NT2/D1 (cell line): ENCODE data around the gene COL20A1.

Experiments
- DNase-seq: peaks from one replicate; pipeline ENCODE4 v3.0.0-alpha.2; 2011; ENCODE audit warnings: low read depth, low spot score
- H3K27me3 ChIP-seq: 2 replicates; pipeline ENCODE4 v1.6.0; 2011; ENCODE audit warnings: mild to moderate bottlenecking; ENCODE audit not compliant: insufficient read length, insufficient read depth
- H3K36me3 ChIP-seq: 2 replicates; pipeline ENCODE4 v1.6.1; 2011; ENCODE audit warnings: mild to moderate bottlenecking, low read length, mixed read lengths; ENCODE audit not compliant: insufficient read depth, insufficient read length
- H3K4me1 ChIP-seq: 2 replicates; pipeline ENCODE4 v1.5.1; 2011; ENCODE audit not compliant: insufficient read depth, insufficient read length
- H3K4me3 ChIP-seq: 2 replicates; pipeline ENCODE4 v1.5.1; 2011; ENCODE audit warnings: low read depth; ENCODE audit not compliant: insufficient read length
- H3K9ac ChIP-seq: 2 replicates; pipeline ENCODE4 v1.6.0; 2011; ENCODE audit warnings: low read depth; ENCODE audit not compliant: insufficient read length
- H3K9me3 ChIP-seq: 2 replicates; pipeline ENCODE4 v1.5.1; 2011; ENCODE audit warnings: mild to moderate bottlenecking, low read length; ENCODE audit not compliant: insufficient read depth
- SUZ12 ChIP-seq: IDR thresholded peaks from 2 replicates; pipeline ENCODE4 v1.6.1; 2011; ENCODE audit not compliant: insufficient read length, insufficient read depth; ENCODE audit errors: extremely low read depth
- YY1 ChIP-seq: IDR thresholded peaks from 2 replicates; pipeline ENCODE4 v1.6.1; 2011; ENCODE audit not compliant: insufficient read length, insufficient read depth
- ZNF274 ChIP-seq: IDR thresholded peaks from 2 replicates; pipeline ENCODE4 v1.6.1; 2011; ENCODE audit warnings: mild to moderate bottlenecking, low read depth, low read length

COL20A1 gene

GRCh38 chr20:63327231-63327745, 34.3 kb downstream of the COL20A1 start:
- TF ChIP-seq SUZ12 (no peak), ZNF274 (no peak), YY1 (no peak)
- Histone ChIP-seq H3K4me1 (peaks cover 7% of the 10 kb centered on the region), H3K27me3 (no peaks in the 10 kb centered on the region), H3K9me3 (peaks cover 10% of the 10 kb centered on the region; the same call in 1 of the 2 replicates), H3K4me3 (no peak overlapping the region), H3K36me3 (no peaks in the 10 kb centered on the region), H3K9ac (no peak overlapping the region)
- no peak for DNase-seq

DNA sequence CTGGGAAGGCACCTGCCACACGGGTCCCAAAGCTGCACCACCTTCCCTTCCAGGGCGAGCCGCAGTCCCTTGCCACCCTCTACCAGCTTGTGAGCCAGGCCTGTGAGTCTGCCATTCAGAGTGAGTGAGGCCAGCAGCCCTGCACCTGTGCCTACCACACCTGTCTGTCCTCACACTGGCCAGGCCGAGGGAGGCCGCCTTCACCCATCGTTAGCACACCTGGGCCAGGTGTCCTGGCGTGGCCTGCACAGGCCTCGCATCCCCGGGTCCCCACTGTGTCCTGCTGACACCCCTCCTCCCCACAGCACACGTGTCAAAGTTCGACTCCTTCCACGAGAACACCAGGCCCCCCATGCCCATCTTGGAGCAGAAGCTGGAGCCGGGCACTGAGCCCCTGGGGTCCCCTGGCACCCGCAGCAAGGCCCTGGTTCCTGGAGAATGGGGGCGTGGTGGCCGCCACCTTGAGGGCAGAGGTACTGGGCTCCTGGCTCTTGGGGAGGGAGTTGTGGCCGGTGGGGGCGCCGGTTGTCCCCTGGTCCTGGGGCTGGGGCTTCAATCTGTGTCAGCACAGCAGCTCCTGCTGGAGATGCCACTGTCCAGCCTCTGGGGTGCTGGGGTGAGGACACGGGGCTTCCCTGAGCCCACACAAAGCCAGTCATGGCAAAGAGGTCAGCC, 35.2 kb downstream of the COL20A1 start:
- H3K4me1 ChIP-seq: peaks cover 6% of the 10 kb centered on the region
- H3K9ac ChIP-seq: no peak overlapping the region
- no peak for DNase-seq
- TF ChIP-seq SUZ12: no peak
- TF ChIP-seq ZNF274: no peak
- TF ChIP-seq YY1: no peak
- no peaks in the 10 kb centered on the region for H3K36me3 ChIP-seq
- no peaks in the 10 kb centered on the region for H3K27me3 ChIP-seq
- no peak overlapping the region for H3K4me3 ChIP-seq
- peaks cover 10% of the 10 kb centered on the region; the same call in 1 of the 2 replicates for H3K9me3 ChIP-seq

DNA sequence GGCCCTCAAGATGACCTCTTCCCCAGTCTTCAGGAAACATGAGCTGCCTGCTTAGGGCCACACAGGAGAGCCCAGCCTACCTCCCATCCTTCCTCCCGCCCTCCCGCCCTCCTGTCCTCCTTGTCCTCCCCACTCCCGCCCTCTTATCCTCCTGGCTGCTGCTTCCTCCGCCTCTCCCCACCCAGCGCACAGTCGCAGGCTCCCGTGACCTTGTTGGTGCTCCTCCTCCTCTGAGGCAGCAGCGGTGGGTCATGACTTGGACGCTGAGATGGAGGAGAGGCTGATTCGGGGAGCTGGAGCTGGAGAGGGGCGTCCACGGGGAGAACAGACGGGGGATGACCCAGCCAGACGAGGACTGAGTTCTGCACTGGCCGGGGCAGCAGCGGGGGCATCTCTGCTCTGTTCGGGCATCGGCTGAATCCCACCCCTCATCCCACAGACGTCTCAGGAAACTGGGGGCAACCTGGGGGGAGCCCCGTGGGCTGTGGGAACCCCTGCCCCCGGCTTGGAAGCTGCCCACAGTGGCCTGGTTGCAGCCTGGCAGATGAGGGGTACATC, 35.8 kb downstream of the COL20A1 start:
- Histone ChIP-seq H3K9ac (no peak overlapping the region), H3K27me3 (no peaks in the 10 kb centered on the region), H3K4me1 (peaks cover 6% of the 10 kb centered on the region), H3K4me3 (no peak overlapping the region), H3K36me3 (no peaks in the 10 kb centered on the region), H3K9me3 (peaks cover 10% of the 10 kb centered on the region; the same call in 1 of the 2 replicates)
- TF ChIP-seq SUZ12 (no peak), YY1 (no peak), ZNF274 (no peak)
- DNase-seq: no peak

DNA sequence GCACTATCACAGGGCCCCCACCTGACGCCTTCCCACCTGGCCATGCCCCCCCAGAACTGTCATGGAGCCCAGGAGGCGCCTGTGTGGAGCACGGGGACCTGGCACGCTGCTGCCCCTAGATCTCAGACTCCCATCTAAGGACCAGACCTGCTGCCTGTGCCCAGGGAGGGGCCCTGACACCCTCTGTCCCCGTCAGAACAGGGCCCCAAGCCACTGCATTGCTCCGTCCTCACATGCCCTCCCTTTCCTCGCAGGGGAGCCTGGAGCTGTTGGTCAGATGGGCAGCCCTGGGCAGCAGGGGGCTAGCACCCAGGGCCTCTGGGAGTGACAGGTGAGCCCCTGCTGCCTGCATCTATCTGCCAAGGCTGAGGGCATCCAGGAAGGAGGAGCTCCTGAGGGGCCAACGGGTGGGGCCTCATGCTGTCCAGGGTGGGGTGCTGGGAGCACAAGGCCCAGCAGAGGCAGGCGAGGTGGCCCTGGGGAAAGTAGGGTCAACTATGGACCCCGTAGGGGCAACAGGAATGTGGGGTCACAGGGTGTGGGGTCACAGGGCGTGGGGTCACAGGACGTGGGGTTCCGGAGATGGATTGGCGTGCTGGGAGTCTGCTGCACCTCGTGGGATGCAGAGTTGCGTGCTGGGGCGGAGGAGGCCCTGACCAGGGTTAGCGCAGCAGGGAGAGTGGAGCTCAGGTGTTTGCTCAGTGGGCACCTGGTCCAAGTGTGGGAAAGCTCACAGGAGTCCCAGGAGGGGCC, 36.5 kb downstream of the COL20A1 start:
- Histone ChIP-seq H3K4me3 (no peak overlapping the region), H3K4me1 (peaks cover 6% of the 10 kb centered on the region), H3K27me3 (no peaks in the 10 kb centered on the region), H3K9me3 (peaks cover 10% of the 10 kb centered on the region; the same call in 1 of the 2 replicates), H3K9ac (no peak overlapping the region), H3K36me3 (no peaks in the 10 kb centered on the region)
- TF ChIP-seq ZNF274: no peak
- no peak for DNase-seq

DNA sequence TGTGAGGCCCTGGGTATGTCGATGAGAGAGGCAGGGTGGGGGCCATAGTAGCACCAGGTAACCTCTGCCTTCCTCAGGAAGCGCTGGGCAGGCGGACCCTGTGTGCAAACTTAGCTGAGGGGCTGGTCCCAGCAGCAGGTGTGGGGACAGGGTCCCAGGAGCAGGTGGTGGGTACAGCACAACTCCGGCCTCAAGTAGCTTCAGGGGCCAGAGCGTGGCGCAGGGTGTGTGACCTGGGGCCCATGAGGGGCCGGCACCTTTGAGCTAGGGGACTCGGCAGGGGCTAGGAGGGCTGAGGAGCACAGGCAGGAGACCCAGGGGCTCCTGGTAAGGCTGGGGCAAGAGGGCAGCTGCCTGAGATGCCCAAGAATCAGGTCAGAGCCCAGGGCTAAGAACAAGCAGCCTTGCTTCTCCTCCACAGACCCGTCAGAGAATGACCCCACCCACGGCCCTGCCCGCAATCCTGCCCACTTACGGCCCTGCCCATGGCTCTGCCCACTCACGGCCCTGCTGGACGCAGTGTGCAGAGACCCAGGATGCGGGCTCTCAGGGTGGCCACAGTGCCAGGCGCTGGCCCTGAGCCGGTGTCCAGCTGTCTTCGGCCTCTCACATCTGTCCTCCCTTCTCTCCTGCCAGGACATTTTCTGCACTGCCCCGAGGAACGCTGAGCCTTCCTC, 37.2 kb downstream of the COL20A1 start:
- Histone ChIP-seq H3K27me3 (no peaks in the 10 kb centered on the region), H3K9me3 (peaks cover 16% of the 10 kb centered on the region; the same call in 1 of the 2 replicates), H3K36me3 (no peaks in the 10 kb centered on the region), H3K4me3 (no peak overlapping the region), H3K4me1 (peaks cover 5% of the 10 kb centered on the region), H3K9ac (no peak overlapping the region)
- TF ChIP-seq SUZ12 (no peak), ZNF274 (no peak), YY1 (no peak)
- DNase-seq: no peak

GRCh38 chr20:63330940-63331339, 38.0 kb downstream of the COL20A1 start:
- no peak overlapping the region for H3K9ac ChIP-seq
- H3K9me3 ChIP-seq: peaks cover 17% of the 10 kb centered on the region; the same call in 1 of the 2 replicates
- no peaks in the 10 kb centered on the region for H3K36me3 ChIP-seq
- TF ChIP-seq ZNF274: no peak
- no peak for TF ChIP-seq SUZ12
- no peak for TF ChIP-seq YY1
- H3K4me1 ChIP-seq: peaks cover 3% of the 10 kb centered on the region
- H3K4me3 ChIP-seq: no peak overlapping the region
- no peak for DNase-seq
- H3K27me3 ChIP-seq: no peaks in the 10 kb centered on the region
